ENCODE measurements around the gene CDC20. TPM values are rescaled to one million over a fixed set of nuclear protein-coding genes. Genes with fewer than 3 reads are reported as not detected.

CDC20 gene
- total and polyA plus RNA-seq, 2 of the 8 experiments (the other 6 are each of a cell fraction or from before 2014, with no cell fraction given) = 214 to 221 TPM

GRCh38 chr1:43344267-43344850, 14.4 kb upstream of the CDC20 start:
- no peaks in the 10 kb centered on the region for H3K9me3 ChIP-seq (ENCODE audit: insufficient read depth in 2 of 2, low read depth in 1 of 2, low read length in 1 of 2)
- no peak overlapping the region for H3K23ac ChIP-seq (ENCODE audit: insufficient read length)
- no peak for FAIRE-seq
- no peak overlapping the region for H4K5ac ChIP-seq (ENCODE audit: insufficient read length, low read depth, low read length)
- H2BK120ac ChIP-seq (replicated peaks; ENCODE audit: low read depth, low read length) = no peak overlapping the region
- H2BK5ac ChIP-seq (ENCODE audit: low read depth, low read length) = no peak overlapping the region
- H3K27ac ChIP-seq (ENCODE audit: low read depth, low read length) = no peak overlapping the region
- POLR2A ChIA-PET (ENCODE audit: partially characterized antibody) = no interaction called here
- H2BK15ac ChIP-seq (ENCODE audit: low read length) = no peak overlapping the region
- H3K14ac ChIP-seq (ENCODE audit: insufficient read length) = no peak overlapping the region
- no peak overlapping the region for H4K91ac ChIP-seq (replicated peaks; ENCODE audit: insufficient read length, low read length)
- H4K20me1 ChIP-seq (replicated peaks in 1 of 2; ENCODE audit: control insufficient read depth in 1 of 2, insufficient read depth in 2 of 2, low read length in 2 of 2) = no peaks in the 10 kb centered on the region
- H3K27me3 ChIP-seq (replicated peaks in 1 of 4; ENCODE audit: control insufficient read depth in 3 of 4, extremely low read depth in 1 of 4, insufficient read depth in 3 of 4, low read length in 3 of 4) = peaks cover 0 to 5% (median 0%) of the 10 kb centered on the region in 4 experiments; a peak in 2 of 7 replicates
- no peaks in the 10 kb centered on the region for H3K79me2 ChIP-seq (ENCODE audit: control insufficient read depth in 1 of 2, insufficient read depth in 2 of 2, low read length in 2 of 2)
- H3K4ac ChIP-seq (replicated peaks; ENCODE audit: insufficient read length, low read depth, low read length) = no peak overlapping the region
- peaks cover 0 to 6% (median 2%) of the 10 kb centered on the region in 4 experiments; a peak in 5 of 7 replicates for H3K4me1 ChIP-seq (replicated peaks in 1 of 4; ENCODE audit: control insufficient read depth in 3 of 4, insufficient read depth in 4 of 4, low read length in 3 of 4)
- no peaks in the 10 kb centered on the region for H3K79me1 ChIP-seq (ENCODE audit: low read depth, low read length)
- H3K18ac ChIP-seq (ENCODE audit: extremely low read depth, low read length) = no peak overlapping the region
- H3K9ac ChIP-seq (replicated peaks in 1 of 4; ENCODE audit: extremely low read depth in 1 of 4, low read depth in 3 of 4, low read length in 3 of 4) = no peak overlapping the region
- H2AK5ac ChIP-seq (ENCODE audit: low read depth, low read length) = no peak overlapping the region
- WGBS, 2 experiments (ENCODE audit: extremely low coverage in 1 of 2, insufficient coverage in 1 of 2, insufficient read length in 1 of 2, insufficient replicate concordance in 2 of 2, low coverage in 1 of 2, low lambda C conversion rate in 2 of 2, missing lambda C conversion rate in 1 of 2) = 94% methylated on average over 4 of the region's 4 CpGs; no CpG with 5 or more reads in 1 of the 2 experiments
- H3K23me2 ChIP-seq (ENCODE audit: low read depth, low read length) = peaks cover 3% of the 10 kb centered on the region; the same call in 1 of the 2 replicates
- CTCF ChIA-PET (ENCODE audit: partially characterized antibody) = interaction anchor here (0.6 to 0.7 kb wide), 2 partner anchors 505 to 1199 kb away, joined by 4 read pairs; no protein-coding TSS in a partner anchor
- no peak overlapping the region for H2BK20ac ChIP-seq (ENCODE audit: low read length)
- no peak for DNase-seq (ENCODE audit: low read depth in 1 of 2, low spot score in 2 of 2)
- H3K56ac ChIP-seq (replicated peaks; ENCODE audit: insufficient read length, low read depth, low read length) = no peak overlapping the region
- no peaks in the 10 kb centered on the region for H3K36me3 ChIP-seq (ENCODE audit: control insufficient read depth in 2 of 4, insufficient read depth in 4 of 4, low read length in 3 of 4)
- H3K4me3 ChIP-seq (ENCODE audit: extremely low read depth in 1 of 4, insufficient read depth in 2 of 4, low read depth in 3 of 4, low read length in 4 of 4) = no peak overlapping the region
- H2AFZ ChIP-seq (ENCODE audit: low read length) = no peak overlapping the region
- no peak overlapping the region for H2BK12ac ChIP-seq (ENCODE audit: low read depth, low read length)
- no peak overlapping the region for H4K8ac ChIP-seq (ENCODE audit: extremely low read depth, insufficient read depth, low read length)
- no peak overlapping the region for H3K4me2 ChIP-seq (ENCODE audit: insufficient read depth in 1 of 2, low read depth in 2 of 2, low read length in 2 of 2)
- TF ChIP-seq POLR2AphosphoS5 (IDR thresholded peaks at IDR 0.05; ENCODE audit: low read depth, low read length) = no peak
- no peak for TF ChIP-seq TCF12 (IDR thresholded peaks at IDR 0.05; ENCODE audit: low read depth, low read length)
- no peak for TF ChIP-seq KDM5A (IDR thresholded peaks at IDR 0.05; ENCODE audit: low read length)
- no peak for TF ChIP-seq ATF3 (IDR thresholded peaks at IDR 0.05; ENCODE audit: insufficient read depth, low read depth, low read length)
- TF ChIP-seq GTF2F1 (IDR thresholded peaks at IDR 0.05; ENCODE audit: borderline replicate concordance, low read depth, low read length) = no peak
- no peak for TF ChIP-seq SIRT6 (IDR thresholded peaks at IDR 0.05; ENCODE audit: low read length)

Data from H1 (cell line).